Esophagus squamous epithelium (tissue), 4 donors: ENCODE measurements around the gene PRKG1.
"Not testable (repeated sequence)": the region's sequence is repeated elsewhere in the genome, so short reads cannot be mapped to it uniquely, and the experiment has no call there.

Source experiments
- POLR2A ChIP-seq, 4 donors: fragments of 450-650 bp; IDR thresholded peaks; one replicate each; pipeline ENCODE4 v1.6.1; 2017; ENCODE audit warnings: antibody characterized with exemption in 4 of 4, mild to moderate bottlenecking in 4 of 4, moderate library complexity in 3 of 4
- TF ChIP-seq, protein P1 (sequence below), 6 experiments: fragments of 450-650 bp in 4 of 6; fragments of 200-600 bp in 2 of 6; sonication (generic) in 2 of 6; IDR thresholded peaks; one replicate each; pipeline ENCODE4 v1.5.1; 2016 to 2019; ENCODE audit warnings: antibody characterized with exemption in 6 of 6, mild to moderate bottlenecking in 4 of 6, moderate library complexity in 4 of 6

DNA sequence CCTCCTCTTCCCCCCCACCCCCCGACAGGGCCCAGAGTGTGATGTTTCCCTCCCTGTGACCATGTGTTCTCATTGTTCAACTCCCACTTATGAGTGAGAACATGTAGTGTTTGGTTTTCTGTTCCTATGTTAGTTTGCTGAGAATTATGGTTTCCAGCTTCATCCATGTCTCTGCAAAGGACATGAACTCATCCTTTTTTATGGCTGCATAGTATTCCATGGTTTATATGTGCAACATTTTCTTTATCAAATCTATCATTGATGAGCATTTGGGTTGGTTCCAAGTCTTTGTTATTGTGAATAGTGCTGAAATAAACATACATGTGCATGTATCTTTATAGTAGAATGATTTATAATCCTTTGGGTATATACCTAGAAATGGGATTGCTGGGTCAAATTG, 684.6 kb downstream of the PRKG1 start:
- TF ChIP-seq, protein P1, sequence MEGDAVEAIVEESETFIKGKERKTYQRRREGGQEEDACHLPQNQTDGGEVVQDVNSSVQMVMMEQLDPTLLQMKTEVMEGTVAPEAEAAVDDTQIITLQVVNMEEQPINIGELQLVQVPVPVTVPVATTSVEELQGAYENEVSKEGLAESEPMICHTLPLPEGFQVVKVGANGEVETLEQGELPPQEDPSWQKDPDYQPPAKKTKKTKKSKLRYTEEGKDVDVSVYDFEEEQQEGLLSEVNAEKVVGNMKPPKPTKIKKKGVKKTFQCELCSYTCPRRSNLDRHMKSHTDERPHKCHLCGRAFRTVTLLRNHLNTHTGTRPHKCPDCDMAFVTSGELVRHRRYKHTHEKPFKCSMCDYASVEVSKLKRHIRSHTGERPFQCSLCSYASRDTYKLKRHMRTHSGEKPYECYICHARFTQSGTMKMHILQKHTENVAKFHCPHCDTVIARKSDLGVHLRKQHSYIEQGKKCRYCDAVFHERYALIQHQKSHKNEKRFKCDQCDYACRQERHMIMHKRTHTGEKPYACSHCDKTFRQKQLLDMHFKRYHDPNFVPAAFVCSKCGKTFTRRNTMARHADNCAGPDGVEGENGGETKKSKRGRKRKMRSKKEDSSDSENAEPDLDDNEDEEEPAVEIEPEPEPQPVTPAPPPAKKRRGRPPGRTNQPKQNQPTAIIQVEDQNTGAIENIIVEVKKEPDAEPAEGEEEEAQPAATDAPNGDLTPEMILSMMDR (IDR thresholded peaks at IDR 0.05): not testable (repeated sequence)
- TF ChIP-seq POLR2A (IDR thresholded peaks at IDR 0.05): not testable (repeated sequence)
